ENCODE results near the gene SIM2. TPM values are rescaled to one million over a fixed set of nuclear protein-coding genes. Genes with fewer than 3 reads are reported as not detected.
A peak's percentile ranks its signal among the peaks of the same experiment; 100 is the strongest.

SIM2 gene
- total RNA-seq, 1 donor from 2014 or later = not detected

GRCh38 chr21:36744560-36745231, 45.8 kb downstream of the SIM2 start:
- CTCF ChIA-PET = no interaction called here
- no peak overlapping the region for H3K4me3 Mint-ChIP-seq
- no peak for ATAC-seq (ENCODE audit: low read depth)

GRCh38 chr21:36745459-36745858, 46.5 kb downstream of the SIM2 start:
- no peak overlapping the region for H3K27ac Mint-ChIP-seq
- H3K36me3 Mint-ChIP-seq (ENCODE audit: low read depth) = peaks cover under 1% of the 10 kb centered on the region
- POLR2A ChIA-PET = no interaction called here
- TF ChIP-seq CTCF (IDR thresholded peaks at IDR 0.05) = no peak
- CTCF ChIA-PET = no interaction called here
- no peaks in the 10 kb centered on the region for H3K9me3 Mint-ChIP-seq
- intact Hi-C loops (cut with micrococcal nuclease) = no loop called here
- H3K27me3 Mint-ChIP-seq = peaks cover 53% of the 10 kb centered on the region
- peaks cover 17% of the 10 kb centered on the region for H3K4me1 Mint-ChIP-seq
- H3K4me3 Mint-ChIP-seq = no peak overlapping the region
- no peak for ATAC-seq (ENCODE audit: low read depth)
- no peak for DNase-seq

More at GRCh38 chr21:36744560-36745231, 45.8 kb downstream of the SIM2 start:
- Mint-ChIP-seq H3K27ac (no peak overlapping the region), H3K27me3 (peaks cover 49% of the 10 kb centered on the region), H3K9me3 (no peaks in the 10 kb centered on the region), H3K4me1 (peaks cover 17% of the 10 kb centered on the region), H3K36me3 (ENCODE audit: low read depth) (no peaks in the 10 kb centered on the region)
- POLR2A ChIA-PET = no interaction called here
- no peak for TF ChIP-seq CTCF (IDR thresholded peaks at IDR 0.05)
- intact Hi-C loops (cut with micrococcal nuclease) = no loop called here
- DNase-seq = no peak

- ChIA-PET POLR2A (interaction anchor here (0.5 kb wide), 1 partner anchor 153 kb away, joined by 4 read pairs; no protein-coding TSS in a partner anchor), CTCF (no interaction called here)
- Mint-ChIP-seq H3K4me3 (peak overlapping the region; percentile 24), H3K4me1 (peaks cover 17% of the 10 kb centered on the region), H3K36me3 (ENCODE audit: low read depth) (peaks cover 6% of the 10 kb centered on the region), H3K27me3 (peaks cover 53% of the 10 kb centered on the region), H3K27ac (no peak overlapping the region), H3K9me3 (no peaks in the 10 kb centered on the region)
- TF ChIP-seq CTCF (IDR thresholded peaks at IDR 0.05) = no peak
- ATAC-seq (ENCODE audit: low read depth) (no peak), DNase-seq (no peak)
- intact Hi-C loops (cut with micrococcal nuclease) = no loop called here
Observed at GRCh38 chr21:36747041-36747814, 48.3 kb downstream of the SIM2 start.

GRCh38 chr21:36747815-36748383, 49.0 kb downstream of the SIM2 start:
- no peak for ATAC-seq (ENCODE audit: low read depth)
- intact Hi-C loops (cut with micrococcal nuclease) = no loop called here
- Mint-ChIP-seq H3K36me3 (ENCODE audit: low read depth) (peaks cover 9% of the 10 kb centered on the region), H3K9me3 (no peaks in the 10 kb centered on the region), H3K4me1 (peaks cover 17% of the 10 kb centered on the region), H3K27me3 (peaks cover 52% of the 10 kb centered on the region), H3K4me3 (no peak overlapping the region), H3K27ac (no peak overlapping the region)
- no peak for TF ChIP-seq CTCF (IDR thresholded peaks at IDR 0.05)
- ChIA-PET POLR2A (no interaction called here), CTCF (no interaction called here)
- DNase-seq = no peak

- no peak overlapping the region for H3K4me3 Mint-ChIP-seq
- ATAC-seq (ENCODE audit: low read depth) = no peak
- no peak for TF ChIP-seq CTCF (IDR thresholded peaks at IDR 0.05)
- intact Hi-C loops (cut with micrococcal nuclease) = no loop called here
- ChIA-PET CTCF (no interaction called here), POLR2A (no interaction called here)
- H3K27me3 Mint-ChIP-seq = peaks cover 35% of the 10 kb centered on the region
- H3K9me3 Mint-ChIP-seq = no peaks in the 10 kb centered on the region
- peaks cover 17% of the 10 kb centered on the region for H3K4me1 Mint-ChIP-seq
- DNase-seq = no peak
- peaks cover 18% of the 10 kb centered on the region for H3K36me3 Mint-ChIP-seq (ENCODE audit: low read depth)
- H3K27ac Mint-ChIP-seq = no peak overlapping the region
Observed at GRCh38 chr21:36749935-36750575, 51.1 kb downstream of the SIM2 start.
